Muscle of leg (tissue), 11 donors: ENCODE data around the gene LRRC73. TPM values are rescaled to one million over a fixed set of nuclear protein-coding genes. Genes with fewer than 3 reads are reported as not detected.

ENCODE experiments used
- DNase-seq: peaks from one replicate; pipeline ENCODE4 v3.0.0; 2013
- H3K27ac ChIP-seq: one replicate; pipeline ENCODE4 v1.5.1; 2013; ENCODE audit warnings: mild to moderate bottlenecking, low read length, control low read depth
- H3K27me3 ChIP-seq: one replicate; pipeline ENCODE4 v1.6.1; 2013; ENCODE audit warnings: low read length; ENCODE audit not compliant: control insufficient read depth, insufficient read depth
- H3K36me3 ChIP-seq: one replicate; pipeline ENCODE4 v1.6.1; 2013; ENCODE audit warnings: low read length; ENCODE audit not compliant: control insufficient read depth, insufficient read depth
- H3K4me1 ChIP-seq: one replicate; pipeline ENCODE4 v1.6.1; 2013; ENCODE audit warnings: low read length; ENCODE audit not compliant: control insufficient read depth, insufficient read depth
- H3K4me3 ChIP-seq: one replicate; pipeline ENCODE4 v1.5.1; 2013; ENCODE audit warnings: low read length, control low read depth
- H3K9me3 ChIP-seq: replicated peaks from 2 replicates; pipeline ENCODE4 v1.6.1; 2013; ENCODE audit warnings: low read depth, low read length; ENCODE audit not compliant: control insufficient read depth
- WGBS: methylation state at CpG from one replicate; pipeline ENCODE4 v1.1.5; 2013; ENCODE audit warnings: missing lambda C conversion rate; ENCODE audit not compliant: insufficient coverage; 5-methylcytosine and 5-hydroxymethylcytosine counted together
- polyA plus RNA-seq, 8 donors: library from polyadenylated mRNA; unstranded; fragments of 120-200 nt; gene quantifications; one replicate each; pipeline versions ENCODE4 v1.2.1 to v1.2.3, GENCODE V29; 2013; ENCODE audit warnings: inconsistent platforms in 1 of 8, low replicate concordance in 1 of 8; ENCODE audit not compliant: insufficient read length in 8 of 8, insufficient read depth in 1 of 8
- total RNA-seq: library from RNA; stranded (reverse); fragments of 120-200 nt; gene quantifications from one replicate; pipeline ENCODE4 v1.2.4, GENCODE V29; 2013

Gene LRRC73
- total and polyA plus RNA-seq, 9 donors = 0.11 to 0.27 (median 0.16) TPM

DNA sequence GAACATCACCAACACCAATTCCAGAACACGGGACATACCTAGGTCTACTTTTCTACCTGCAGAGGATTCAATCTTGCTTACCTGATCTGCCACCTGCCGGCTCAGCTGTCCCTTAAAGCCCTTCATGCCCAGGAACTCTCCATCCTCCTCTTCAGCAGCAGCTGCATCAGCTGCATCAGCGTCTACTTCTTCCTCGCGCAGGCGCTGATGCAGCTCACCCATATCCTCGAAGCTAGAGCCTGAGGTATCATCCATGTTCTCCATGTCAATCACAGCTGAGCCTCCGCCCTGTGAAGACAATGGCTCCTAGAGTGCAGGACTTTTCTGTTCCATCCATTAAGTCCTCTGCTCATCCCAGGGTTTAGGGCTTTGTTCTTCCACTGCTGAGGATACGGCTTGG lies 5.7 kb upstream of the LRRC73 start:
- Histone ChIP-seq H3K4me1 (peaks cover 25% of the 10 kb centered on the region), H3K9me3 (no peaks in the 10 kb centered on the region), H3K27me3 (no peaks in the 10 kb centered on the region), H3K36me3 (peaks cover 62% of the 10 kb centered on the region), H3K4me3 (peak overlapping the region; percentile 100), H3K27ac (peak overlapping the region; percentile 95)
- no peak for DNase-seq
- 85% methylated on average over 9 of the region's 9 CpGs for WGBS

DNA sequence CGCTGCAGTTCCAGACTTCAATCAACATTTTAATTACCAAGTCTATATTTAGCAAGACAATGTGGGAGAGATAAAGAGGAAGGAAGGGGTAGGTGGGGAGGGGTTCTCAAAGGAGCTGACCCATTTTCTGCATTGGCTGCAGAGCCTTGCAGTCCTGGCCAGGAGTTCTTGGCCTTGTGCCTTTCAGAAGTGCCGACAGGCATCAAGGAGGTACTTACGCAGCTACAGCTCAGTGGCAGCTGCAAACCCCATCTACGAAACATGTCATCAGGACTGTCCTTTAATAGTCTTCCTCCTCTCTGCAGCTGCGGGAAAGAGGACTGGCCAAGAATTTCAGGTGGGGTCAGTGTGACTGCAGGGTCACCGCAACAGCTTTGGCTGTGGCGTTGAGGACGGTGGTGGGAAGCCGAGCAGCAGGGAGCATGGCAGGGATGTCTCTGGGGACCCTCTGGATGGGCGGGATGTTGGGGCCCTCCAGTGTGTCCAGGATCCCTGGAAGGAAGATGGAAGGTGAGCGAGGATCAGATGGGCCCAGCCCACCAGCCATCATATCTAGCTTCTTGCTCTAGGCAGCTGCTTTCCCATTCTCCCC lies 1.8 kb upstream of the LRRC73 start:
- peak; percentile 47 for DNase-seq
- H3K9me3 ChIP-seq = no peaks in the 10 kb centered on the region
- H3K4me3 ChIP-seq = no peak overlapping the region
- H3K4me1 ChIP-seq = peaks cover 33% of the 10 kb centered on the region
- H3K36me3 ChIP-seq = peaks cover 45% of the 10 kb centered on the region
- no peak overlapping the region for H3K27ac ChIP-seq
- H3K27me3 ChIP-seq = peaks cover 17% of the 10 kb centered on the region
- 36% methylated on average over 7 of the region's 11 CpGs for WGBS

DNA sequence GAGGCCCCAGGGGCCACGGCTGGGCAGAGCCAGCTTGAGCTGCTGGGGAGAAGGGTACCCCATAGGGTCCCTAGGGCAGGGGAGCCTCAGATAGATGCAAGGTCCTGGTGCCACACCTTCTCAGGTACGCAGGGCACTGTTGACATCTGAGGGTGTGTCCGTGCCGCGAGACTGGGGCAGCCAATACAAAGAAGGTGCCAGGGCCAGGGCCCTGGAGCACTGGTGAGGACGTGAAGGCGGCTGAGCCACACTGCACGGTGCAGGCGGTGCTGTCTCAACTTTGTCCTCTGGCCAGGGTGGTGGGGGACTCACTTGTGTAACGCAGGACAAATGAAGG lies 649 bp upstream of the LRRC73 start:
- WGBS = 77% methylated on average over 8 of the region's 10 CpGs
- H3K4me3 ChIP-seq = peak overlapping the region; percentile 43
- H3K36me3 ChIP-seq = peaks cover 48% of the 10 kb centered on the region
- peaks cover 36% of the 10 kb centered on the region for H3K4me1 ChIP-seq
- H3K9me3 ChIP-seq = no peaks in the 10 kb centered on the region
- H3K27me3 ChIP-seq = peaks cover 17% of the 10 kb centered on the region
- no peak for DNase-seq
- no peak overlapping the region for H3K27ac ChIP-seq

DNA sequence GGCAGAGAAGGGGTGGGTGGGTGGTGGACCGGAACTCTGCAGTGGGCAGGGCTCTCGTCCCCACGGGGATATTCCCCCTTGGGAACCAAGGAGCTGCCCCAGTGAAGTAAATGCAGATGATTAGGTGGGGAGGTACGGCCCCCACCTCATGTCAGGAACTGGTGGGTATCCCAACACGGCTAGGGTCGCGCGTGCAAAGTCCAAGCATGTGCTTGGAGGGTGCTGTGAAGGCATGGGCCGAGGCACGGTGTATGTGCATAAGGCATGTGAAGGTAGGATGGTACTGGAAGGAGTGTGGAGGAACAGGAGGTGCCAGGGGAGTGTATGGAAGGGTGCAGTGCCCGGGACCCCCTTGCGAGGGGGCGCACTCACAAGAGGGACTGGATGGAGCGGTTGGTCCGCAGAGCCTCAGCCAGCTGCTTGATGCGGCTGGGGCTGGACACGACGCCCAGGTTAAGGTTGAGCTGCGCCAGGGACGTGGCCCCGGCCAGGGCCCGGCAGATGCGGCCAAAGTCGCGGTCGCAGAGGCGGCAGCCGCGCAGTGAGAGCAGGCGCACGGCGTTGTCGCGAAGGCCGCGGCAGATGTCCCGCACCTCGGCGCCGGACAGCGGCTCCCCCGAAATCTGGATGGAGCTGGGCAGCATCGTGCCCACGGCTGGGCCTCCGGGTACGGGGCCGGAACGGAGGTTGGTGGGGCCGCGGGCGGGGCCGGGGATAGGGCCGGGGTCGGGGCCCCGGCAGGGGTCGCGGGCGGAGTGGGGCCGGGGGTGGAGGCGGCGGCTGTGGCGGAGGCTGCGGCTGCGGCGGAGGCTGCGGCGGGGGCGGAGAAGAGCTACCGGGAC lies 783 bp downstream of the LRRC73 start:
- H3K9me3 ChIP-seq = no peaks in the 10 kb centered on the region
- no peak overlapping the region for H3K27ac ChIP-seq
- peak overlapping the region; percentile 43 for H3K4me3 ChIP-seq
- H3K4me1 ChIP-seq = peaks cover 28% of the 10 kb centered on the region
- peaks cover 52% of the 10 kb centered on the region for H3K36me3 ChIP-seq
- DNase-seq = no peak
- peaks cover 17% of the 10 kb centered on the region for H3K27me3 ChIP-seq
- WGBS = 9% methylated on average over 67 of the region's 69 CpGs

DNA sequence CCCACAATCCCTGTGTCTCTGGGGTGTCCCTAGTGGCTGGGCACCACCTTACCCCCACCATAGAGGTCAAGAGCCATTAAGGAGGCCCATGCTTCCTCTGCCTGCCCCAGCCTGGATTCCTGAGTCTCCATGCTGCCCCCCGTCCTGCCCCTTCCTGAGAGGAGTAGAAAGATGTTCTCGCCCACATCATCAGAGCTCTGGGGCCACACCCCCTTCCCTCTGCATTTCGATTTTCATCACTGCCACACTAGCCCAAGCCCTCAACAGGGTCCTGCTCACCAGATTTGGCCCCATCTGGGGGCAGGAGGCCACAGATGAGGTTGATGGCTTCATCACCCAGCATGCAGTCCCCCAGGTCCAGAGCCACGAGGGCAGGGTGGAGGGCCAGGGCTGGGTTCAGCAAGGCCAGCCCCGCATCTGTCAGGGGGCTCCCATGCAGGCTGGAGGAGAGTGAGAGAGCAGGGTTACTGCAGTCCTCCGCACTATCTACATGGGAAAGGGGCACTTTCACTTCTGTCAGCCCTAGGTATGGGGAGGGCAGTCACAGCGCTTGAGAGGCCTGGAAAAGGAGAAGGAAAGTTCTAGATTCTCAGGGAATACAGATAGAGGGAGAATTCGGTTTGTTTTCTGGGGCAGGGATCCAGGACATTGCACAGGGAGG lies 1.5 kb downstream of the LRRC73 start:
- Histone ChIP-seq H3K27ac (no peak overlapping the region), H3K27me3 (peaks cover 17% of the 10 kb centered on the region), H3K4me3 (no peak overlapping the region), H3K4me1 (peaks cover 28% of the 10 kb centered on the region), H3K36me3 (peaks cover 49% of the 10 kb centered on the region), H3K9me3 (no peaks in the 10 kb centered on the region)
- 37% methylated on average over 7 of the region's 8 CpGs for WGBS
- no peak for DNase-seq

DNA sequence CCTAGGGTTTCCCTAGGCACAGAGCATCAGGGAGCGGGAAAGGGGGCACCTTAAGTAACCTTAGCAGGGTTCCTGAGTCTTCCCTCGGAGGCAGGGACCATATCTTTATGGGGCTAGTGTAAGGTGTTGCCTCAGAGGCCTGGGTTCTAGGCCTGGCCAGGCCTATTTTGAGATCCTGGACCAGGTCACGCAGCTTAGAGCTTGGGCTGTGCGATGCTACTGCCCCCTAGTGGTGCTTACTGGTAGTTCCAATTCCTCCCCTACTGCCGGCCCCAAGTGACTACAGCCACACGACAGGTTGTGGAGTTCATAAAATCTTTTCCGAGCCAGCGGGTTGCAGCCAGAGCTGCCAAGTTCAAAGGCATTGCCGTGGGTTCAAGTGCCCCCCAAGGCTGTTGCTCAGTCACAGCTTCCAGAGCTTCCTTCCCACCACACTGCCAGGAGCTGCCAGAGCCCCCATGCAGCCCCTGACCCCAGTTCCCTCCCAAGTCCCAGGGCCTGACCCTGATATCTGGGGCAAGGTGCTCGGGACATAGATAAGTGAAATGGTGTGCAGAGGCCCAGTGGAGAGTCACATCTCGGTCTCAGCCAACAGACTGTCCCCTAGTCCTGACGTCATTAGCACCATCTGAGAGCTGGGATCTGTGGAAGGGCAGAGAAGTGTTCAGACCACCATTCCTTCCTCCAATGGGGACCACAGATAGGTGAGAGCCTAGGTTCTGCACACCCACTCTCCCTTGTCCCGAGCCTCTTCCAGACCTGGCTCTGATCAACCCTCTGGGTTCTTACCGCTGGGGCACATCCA lies 3.3 kb downstream of the LRRC73 start:
- H3K36me3 ChIP-seq = peaks cover 48% of the 10 kb centered on the region
- peaks cover 22% of the 10 kb centered on the region for H3K4me1 ChIP-seq
- H3K27me3 ChIP-seq = peaks cover 17% of the 10 kb centered on the region
- no peak overlapping the region for H3K27ac ChIP-seq
- H3K4me3 ChIP-seq = no peak overlapping the region
- no peaks in the 10 kb centered on the region for H3K9me3 ChIP-seq
- peak; percentile 88 for DNase-seq
- WGBS = 23% methylated on average over 12 of the region's 14 CpGs

DNA sequence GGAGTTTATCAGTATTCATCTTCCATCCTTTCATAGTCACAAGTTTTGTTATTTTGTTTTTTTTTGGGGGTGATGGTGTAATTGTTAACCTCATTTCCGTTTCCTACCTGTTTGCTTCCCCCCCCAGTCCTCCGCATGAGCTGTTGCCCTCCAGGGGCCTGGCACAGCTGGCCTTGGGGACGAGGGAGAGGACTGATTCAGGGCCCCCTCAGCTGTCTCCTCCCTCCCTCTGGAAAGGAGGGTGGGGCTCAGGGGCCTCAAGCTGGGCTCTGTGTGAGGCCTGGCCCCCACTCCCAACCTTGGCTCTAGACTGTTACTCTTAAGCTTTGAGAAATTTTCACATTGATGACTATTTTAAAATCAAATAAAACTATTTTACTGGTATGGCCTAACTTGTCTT lies 4.0 kb downstream of the LRRC73 start:
- DNase-seq = no peak
- H3K4me3 ChIP-seq = no peak overlapping the region
- H3K27me3 ChIP-seq = peaks cover 17% of the 10 kb centered on the region
- no CpG with 5 or more reads among the region's 3 CpGs for WGBS
- peaks cover 46% of the 10 kb centered on the region for H3K36me3 ChIP-seq
- no peak overlapping the region for H3K27ac ChIP-seq
- peaks cover 23% of the 10 kb centered on the region for H3K4me1 ChIP-seq
- no peaks in the 10 kb centered on the region for H3K9me3 ChIP-seq

DNA sequence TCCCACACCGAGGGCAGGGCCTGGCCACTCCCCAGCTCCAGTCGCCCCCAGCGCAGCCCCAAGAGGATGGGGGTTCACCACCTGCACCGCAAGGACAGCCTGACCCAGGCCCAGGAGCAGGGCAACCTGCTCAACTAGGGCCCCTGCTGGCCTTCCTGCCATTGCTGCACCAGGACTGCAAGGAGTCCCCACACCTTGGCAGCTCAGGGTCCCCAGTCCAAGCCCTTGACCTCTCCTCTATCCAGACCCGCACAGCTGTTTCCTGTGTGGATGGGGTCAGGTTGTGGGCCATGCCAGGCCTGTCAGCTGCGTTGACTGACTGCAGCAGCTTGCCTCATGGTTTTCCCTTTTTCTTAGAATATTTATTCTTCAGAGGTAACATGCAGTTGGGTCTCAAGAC lies 4.4 kb downstream of the LRRC73 start:
- Histone ChIP-seq H3K9me3 (no peaks in the 10 kb centered on the region), H3K27me3 (peaks cover 17% of the 10 kb centered on the region), H3K27ac (no peak overlapping the region), H3K4me1 (peaks cover 27% of the 10 kb centered on the region), H3K36me3 (peaks cover 48% of the 10 kb centered on the region), H3K4me3 (no peak overlapping the region)
- 73% methylated on average over 4 of the region's 6 CpGs for WGBS
- no peak for DNase-seq

DNA sequence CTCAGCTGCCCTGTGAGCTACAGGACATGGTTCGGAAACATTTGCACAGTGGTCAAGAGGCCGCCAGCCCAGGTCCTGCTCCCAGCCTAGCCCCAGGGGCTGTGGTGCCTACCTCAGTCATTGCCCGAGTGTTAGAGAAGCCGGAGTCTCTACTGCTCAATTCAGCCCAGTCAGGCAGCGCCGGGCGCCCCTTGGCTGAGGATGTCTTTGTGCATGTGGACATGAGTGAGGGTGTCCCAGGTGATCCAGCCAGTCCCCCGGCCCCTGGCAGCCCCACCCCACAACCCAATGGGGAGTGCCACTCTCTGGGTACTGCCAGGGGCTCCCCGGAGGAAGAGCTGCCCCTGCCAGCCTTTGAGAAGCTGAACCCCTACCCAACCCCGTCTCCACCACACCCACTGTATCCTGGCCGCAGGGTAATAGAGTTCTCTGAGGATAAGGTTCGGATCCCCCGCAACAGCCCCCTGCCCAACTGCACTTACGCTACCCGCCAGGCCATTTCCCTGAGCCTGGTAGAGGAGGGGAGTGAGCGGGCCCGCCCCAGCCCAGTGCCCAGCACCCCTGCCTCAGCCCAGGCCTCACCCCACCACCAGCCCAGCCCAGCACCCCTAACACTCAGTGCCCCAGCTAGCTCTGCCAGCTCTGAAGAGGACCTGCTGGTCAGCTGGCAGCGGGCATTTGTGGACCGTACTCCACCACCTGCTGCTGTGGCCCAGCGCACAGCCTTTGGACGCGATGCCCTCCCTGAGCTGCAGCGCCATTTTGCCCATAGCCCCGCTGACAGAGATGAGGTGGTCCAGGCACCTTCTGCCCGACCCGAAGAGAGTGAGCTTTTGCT lies 5.2 kb downstream of the LRRC73 start:
- H3K4me1 ChIP-seq = peaks cover 27% of the 10 kb centered on the region
- H3K27me3 ChIP-seq = peaks cover 17% of the 10 kb centered on the region
- no peak for DNase-seq
- H3K4me3 ChIP-seq = no peak overlapping the region
- H3K9me3 ChIP-seq = no peaks in the 10 kb centered on the region
- H3K36me3 ChIP-seq = peaks cover 55% of the 10 kb centered on the region
- H3K27ac ChIP-seq = no peak overlapping the region
- 90% methylated on average over 17 of the region's 26 CpGs for WGBS
